ENCODE data around the gene SOX13. TPM values are rescaled to one million over a fixed set of nuclear protein-coding genes. Genes with fewer than 3 reads are reported as not detected.
"Not testable (repeated sequence)": the region's sequence is repeated elsewhere in the genome, so short reads cannot be mapped to it uniquely, and the experiment has no call there.

Gene SOX13
- total RNA-seq, 1 donor from 2014 or later: 17.9 TPM

DNA sequence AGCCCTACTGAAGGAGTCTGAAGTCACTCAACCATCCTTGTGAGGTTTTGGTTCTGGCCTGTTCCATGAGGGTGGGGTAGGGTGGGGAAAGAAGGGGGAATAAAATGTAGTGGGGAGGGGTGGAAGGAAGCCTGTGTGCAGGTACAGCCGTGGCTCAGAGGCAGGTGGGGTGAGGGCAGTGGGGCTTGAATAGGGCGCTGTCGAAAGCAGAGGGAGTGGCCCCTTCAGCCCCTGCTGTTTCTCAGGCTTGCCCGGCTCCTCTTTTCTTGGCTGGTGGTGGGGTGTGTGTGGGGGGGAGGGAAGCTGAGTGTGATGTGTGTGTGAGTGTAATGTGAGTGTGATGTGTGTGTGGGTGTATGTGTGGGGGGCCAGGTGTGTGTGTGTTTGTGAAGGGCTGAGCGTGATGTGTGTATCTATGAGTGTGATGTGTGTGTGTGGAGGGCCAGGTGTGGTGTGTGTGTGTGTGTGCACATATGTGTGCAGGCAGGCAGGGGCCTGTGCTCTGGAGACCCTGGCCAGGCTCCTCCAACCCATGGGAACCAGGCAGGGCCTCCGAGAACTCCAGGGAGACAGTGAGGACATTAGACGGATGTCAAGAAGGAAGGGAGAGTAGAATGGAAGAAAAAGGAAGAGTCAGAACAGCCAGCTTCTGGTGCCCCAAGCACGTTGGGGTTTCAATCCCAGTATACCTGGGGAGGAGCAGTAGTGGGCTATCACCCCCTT is 9.0 kb downstream of the SOX13 start:
- no peak for DNase-seq (ENCODE audit: low spot score)
- intact Hi-C loops (cut with DNase I): no loop called here

DNA sequence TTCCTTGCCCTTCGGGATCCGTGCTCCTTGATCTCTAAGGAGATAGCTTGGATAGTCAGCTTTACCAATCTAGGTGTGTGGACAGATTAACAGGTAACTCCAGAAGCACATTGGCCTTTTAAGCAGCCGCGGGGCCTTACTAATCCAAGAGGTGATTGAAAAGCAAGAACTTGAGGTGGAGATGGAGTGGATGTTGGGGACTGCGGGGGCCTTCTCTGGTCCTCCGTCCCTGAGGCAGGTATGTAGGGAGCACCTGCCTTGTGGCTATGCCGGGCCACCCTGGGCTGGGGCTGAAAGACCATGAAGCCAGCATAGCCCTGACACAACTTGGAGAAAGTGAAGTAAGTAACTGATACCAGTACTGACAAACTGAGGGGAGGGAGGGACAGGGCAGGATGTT is 10.6 kb downstream of the SOX13 start:
- intact Hi-C loops (cut with DNase I): no loop called here
- no peak for DNase-seq (ENCODE audit: low spot score)

DNA sequence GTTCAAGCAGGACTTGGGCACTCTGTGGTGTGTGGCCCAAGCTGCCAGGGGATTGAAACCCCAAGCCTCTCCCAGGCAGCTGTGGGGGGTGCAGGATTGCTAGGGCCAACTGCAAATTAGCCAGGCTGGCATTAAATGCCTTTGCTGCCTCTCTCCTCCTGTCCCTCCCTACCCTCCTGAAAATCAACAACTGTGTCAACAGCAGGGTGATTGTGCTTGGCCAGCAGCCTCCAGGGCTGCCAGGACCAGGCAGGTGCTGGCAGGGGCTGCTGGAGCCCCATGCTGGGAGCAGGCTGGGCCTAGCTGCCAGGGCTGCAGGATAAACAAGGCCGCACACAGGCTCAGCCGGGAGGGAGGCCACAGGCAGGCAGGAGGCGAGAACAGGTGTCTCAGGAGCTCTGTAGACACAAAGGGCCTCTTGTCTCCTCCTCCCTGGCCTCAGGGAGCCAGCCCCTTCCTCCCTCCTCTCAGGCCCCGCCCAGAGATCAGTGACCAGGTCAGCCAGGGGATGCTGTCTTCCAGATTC is 11.4 kb downstream of the SOX13 start:
- DNase-seq (ENCODE audit: low spot score): no peak
- intact Hi-C loops (cut with DNase I): no loop called here

DNA sequence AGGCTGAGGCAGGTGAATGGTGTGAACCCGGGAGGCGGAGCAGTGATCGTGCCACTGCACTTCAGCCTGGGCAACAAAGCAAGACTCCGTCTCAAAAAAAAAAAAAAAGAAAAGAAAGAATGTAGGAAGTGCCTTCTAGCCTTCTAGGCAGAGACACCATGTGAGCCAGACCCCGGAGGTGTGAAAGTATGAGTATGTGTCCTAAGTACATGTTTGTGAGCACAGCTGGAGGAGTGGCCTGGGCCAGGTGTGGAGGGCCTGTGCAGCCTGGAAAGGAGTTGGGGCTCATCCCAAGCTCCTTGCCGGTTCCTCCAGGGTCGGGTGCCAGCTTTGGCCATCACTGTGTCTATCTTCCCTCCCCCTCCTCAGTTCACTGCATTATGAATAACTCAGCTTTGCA is 13.0 kb downstream of the SOX13 start:
- intact Hi-C loops (cut with DNase I): no loop called here
- DNase-seq (ENCODE audit: low spot score): no peak

DNA sequence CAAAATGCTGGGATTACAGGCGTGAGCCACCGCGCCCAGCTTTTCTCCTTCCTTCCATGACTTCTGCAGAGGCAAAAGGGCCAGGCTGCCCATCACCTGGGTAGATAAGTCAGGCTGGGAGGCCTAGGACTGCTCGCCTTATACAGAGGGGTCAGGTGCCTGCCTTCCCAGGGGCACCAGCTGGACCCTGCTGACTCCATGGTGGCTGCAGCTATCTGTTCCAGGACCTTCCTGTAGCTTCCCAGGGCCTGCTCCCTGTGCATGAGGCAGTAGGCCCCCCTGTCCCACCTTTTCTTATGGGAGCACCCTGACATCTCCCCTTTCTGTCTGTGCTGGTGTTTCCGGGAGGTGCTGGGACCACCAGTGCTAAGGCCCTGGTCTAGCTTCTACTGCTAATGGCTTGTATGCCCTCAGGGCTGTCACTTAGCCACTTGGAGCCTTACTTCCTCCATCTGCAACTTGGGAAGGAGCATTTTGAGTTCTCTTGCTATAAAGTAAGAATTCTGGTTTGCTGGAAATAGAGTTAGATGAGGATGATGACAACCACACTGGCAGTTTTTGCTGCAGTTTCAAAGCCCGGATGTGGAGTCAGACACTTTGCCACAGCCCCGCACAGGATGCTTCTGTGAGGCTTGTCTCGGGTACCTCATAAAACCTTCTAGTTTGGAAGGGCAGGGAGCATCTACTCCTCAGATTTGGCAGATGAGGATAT is 14.4 kb downstream of the SOX13 start:
- DNase-seq (ENCODE audit: low spot score): no peak
- intact Hi-C loops (cut with DNase I): no loop called here

DNA sequence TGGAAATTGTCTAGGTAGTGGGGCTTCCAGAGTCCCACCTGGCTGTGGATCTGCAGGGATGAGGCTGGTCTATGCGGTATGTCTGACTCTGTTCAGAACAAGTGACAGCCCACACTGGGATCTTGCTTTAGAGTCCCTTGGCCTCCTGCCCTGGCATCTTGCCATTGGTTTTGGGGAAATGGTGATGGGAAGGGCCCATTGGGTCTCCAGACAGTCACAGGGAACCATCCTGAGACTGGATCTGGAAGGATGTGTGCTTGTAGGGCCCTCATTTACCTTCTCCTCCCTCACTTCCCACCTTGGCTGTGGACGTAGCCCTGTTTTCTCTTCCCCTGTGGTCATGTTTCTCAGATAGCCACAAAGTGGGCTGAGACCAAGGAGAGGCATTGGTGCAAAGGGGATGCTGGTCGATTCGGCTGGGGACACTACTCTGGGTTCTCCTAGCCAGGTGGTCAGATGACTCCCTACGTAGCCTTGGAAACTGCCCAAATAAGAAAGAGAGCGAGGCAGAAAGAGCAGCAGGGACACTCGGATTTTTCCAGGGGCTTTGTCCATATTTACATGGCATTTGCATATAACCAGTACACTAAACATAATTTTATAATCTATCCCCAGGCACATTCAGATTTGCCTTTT is 15.1 kb downstream of the SOX13 start:
- DNase-seq (ENCODE audit: low spot score): no peak

DNA sequence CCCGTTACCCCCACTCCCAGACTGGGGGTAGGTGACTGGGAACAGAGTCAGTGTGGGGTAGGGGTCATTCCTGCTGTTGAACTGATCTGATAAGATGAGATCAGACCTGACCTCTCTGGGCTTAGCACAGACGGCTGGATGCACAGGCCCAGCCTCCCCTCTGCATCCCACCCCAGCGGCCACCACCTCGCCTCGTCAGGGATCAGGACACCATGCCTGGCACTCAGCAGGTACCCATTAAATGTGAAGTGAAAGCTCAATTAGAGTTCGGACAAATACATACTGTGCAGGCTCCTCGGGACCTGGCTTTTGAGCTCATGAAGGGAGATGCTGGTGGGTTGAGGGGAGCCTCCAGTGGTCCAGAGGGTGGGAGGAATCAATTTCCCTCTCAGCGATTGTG is 15.7 kb downstream of the SOX13 start:
- DNase-seq (ENCODE audit: low spot score): no peak
- intact Hi-C loops (cut with DNase I): no loop called here

More for the DNA sequence above, 15.1 kb downstream of the SOX13 start:
- intact Hi-C loops (cut with DNase I): no loop called here

DNA sequence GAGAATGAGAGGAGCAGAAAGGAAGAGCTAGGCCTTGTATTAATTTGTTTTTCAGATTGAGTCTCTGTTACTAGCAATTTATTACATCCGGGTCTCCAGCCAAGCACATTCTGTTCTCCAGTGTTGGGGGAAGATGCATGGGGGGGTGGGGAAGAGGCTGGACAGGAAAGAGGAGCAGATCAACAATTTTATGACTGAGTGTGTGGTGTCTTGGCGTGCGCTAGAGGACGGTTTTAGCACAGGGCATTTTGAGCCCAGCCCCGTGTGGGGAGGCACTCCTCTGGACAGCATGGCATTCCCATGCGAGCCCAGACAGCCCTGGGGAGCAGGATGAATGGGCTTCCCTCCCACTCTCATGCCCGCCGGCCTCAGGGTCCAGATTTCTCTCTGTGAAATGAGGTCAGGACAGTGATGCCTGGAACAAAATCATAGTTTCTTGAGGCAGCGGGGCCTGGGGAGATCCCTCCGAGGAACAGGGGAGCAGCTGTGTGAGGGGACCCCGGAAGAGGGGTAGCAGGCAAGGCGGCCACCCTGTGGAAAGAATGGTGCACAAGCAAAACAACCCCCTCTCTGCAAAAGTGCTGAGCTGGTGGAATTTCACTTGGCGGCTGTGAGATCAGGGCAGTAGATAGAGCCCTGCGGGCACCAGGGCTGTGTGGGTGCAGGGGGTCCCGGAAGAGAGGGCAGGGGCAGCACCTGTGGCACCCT is 16.3 kb downstream of the SOX13 start:
- no peak for DNase-seq (ENCODE audit: low spot score)
- intact Hi-C loops (cut with DNase I): no loop called here

DNA sequence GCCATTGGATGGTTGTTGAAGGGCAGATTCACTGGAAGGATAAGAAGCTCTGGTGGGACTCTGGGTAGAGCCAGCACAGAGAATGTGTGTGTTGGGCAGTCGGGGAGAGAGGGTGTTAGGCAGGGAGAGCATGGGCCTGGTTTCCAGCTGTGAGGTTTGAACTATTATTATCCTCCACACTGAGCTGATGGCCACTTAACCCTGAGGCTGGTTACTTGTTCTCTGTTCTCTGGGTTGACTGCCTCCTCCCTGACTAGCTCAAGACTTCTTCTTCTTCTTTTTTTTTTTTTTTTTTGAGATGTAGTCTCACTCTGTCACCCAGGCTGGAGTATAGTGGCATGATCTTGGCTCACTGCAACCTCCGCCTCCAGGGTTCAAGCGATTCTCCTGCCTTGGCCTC is 17.2 kb downstream of the SOX13 start:
- intact Hi-C loops (cut with DNase I); DNase-seq (ENCODE audit: low spot score): not testable (repeated sequence)

DNA sequence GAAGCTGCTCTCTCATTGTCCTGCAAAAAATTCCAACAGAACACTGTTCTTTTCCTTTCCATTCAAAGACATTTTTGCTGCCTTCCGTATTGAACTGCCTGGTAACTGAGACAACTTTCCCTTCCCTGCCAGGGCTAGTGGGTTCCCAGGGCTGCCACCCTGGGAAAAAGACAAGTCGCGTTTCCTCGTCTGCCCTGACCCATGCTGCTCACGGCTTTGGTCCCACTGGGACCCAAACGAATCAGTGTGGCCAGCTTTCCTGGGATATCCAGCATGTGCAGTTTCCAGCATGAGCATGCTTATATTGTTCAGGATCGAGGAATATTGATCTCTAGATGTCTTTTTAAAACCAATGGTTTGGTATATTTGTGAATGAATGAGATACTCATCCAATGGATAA is 18.2 kb downstream of the SOX13 start:
- no peak for DNase-seq (ENCODE audit: low spot score)

DNA sequence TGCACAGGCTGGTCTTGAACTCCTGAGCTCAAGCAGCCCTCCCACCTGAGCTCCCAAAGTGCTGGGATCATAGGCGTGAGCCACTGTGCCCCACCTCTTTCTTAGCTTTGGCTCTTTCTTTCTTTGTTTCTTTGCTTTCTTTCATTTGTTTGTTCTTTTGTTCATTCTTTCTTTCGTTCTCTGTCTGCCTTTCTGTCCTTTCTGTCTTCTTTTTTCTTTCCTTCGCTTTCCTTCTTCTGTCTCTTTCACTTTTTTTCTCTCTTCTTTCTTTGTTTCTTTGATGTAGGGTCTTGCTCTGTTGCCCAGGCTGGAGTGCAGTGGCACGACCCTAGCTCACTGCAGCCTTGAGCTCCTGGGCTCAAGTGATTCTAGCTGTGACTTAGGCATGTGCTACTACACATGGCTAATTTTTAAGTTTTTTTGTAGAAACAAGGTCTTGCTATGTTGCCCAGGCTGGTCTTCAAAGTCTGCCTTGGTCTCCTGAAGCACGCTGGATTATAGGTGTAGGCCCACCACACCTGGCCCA is 18.9 kb downstream of the SOX13 start:
- DNase-seq (ENCODE audit: low spot score): no peak
- intact Hi-C loops (cut with DNase I): no loop called here

More for the DNA sequence above, 18.2 kb downstream of the SOX13 start:
- intact Hi-C loops (cut with DNase I): no loop called here

DNA sequence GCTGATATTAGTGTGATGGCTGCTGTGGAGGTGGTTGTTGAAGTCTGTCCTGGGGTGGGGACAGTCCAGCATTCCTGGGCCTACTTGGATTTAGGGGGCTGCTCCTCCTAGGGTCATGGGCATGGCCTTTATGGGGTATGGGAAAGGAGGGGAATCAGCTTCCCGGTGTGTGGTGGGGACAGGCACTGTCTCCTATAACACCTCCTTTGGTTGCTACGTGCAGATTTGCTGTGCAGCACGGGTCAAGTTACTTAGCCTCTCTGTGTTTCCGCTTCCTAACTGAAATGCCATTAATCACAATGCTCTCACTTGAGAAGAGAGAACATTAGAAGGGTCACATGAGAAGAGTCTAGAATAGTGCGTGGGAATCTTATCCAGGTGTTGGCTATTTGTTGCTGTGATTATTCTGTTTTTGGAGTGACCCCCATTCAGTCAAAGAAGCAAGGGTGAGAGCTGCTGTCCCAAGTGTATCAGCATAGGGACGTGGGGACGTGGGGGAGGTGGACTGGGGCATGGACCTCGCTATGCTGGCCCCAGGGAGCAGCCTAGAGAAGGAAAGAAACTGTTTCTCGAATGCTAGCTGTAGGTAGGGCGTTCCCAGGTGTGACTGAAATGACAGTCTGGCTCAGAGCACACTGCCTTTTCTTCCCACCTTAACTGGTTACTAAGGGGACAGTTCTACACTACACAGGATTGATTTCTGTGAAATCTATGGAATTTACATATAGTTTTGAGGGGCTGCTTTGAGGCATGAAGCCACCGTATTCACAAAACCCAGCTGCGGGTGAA is 19.9 kb downstream of the SOX13 start:
- DNase-seq (ENCODE audit: low spot score): no peak
- intact Hi-C loops (cut with DNase I): no loop called here

DNA sequence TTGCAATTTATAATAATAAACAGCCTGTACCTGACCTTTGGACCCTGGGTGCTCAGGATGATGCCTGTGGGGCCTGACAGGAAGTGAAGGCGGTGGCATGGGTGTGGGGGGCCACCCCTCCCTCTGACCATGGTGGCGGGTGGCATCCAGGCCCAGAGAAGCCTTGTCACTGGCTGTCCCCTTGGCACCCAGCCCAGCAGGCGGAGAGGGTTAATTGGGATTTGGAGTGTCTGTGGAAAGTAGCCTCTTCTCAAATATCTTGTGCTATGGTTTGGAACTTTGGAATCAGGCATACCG is 20.5 kb downstream of the SOX13 start:
- intact Hi-C loops (cut with DNase I): no loop called here
- no peak for DNase-seq (ENCODE audit: low spot score)

DNA sequence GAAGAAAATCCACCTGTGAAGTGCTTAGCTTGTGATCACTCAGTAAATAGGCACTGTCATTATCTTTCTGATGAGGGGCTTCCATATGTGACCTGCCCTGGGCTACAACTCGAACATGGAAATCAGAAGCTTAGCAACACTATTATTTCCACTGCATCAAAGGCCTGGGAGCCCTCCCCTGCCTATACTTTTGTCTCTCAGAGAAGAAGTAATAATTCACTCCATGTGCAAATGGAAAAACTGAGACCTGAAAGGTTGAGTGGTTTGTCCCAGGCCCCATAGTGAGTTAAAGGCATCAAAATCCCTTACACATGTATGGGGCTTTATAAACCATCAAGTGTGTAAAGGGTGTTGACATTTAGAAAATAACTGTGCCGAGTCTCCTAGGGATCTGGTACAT is 20.9 kb downstream of the SOX13 start:
- no peak for DNase-seq (ENCODE audit: low spot score)
- intact Hi-C loops (cut with DNase I): no loop called here

DNA sequence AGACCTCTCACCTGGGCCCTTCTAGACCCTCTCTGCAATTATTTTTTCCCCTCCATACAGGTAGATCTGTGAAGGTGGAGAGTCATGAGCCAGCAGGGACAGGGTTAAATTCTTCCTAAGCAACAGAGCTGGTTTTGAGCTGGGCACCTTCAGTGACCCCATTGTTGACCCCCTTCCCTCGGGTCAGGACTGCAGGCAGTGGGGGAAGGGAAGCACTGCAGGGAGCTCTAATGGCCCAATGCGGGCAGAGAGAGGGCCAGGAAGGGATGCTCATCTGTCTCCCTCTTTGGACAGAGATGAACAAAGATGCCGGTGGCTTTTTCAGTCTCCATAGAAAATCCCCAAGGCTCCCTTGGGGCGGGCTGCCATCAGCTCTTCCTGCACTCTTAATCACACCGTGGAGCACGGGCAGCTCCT is 21.4 kb downstream of the SOX13 start:
- intact Hi-C loops (cut with DNase I): no loop called here
- DNase-seq (ENCODE audit: low spot score): no peak

DNA sequence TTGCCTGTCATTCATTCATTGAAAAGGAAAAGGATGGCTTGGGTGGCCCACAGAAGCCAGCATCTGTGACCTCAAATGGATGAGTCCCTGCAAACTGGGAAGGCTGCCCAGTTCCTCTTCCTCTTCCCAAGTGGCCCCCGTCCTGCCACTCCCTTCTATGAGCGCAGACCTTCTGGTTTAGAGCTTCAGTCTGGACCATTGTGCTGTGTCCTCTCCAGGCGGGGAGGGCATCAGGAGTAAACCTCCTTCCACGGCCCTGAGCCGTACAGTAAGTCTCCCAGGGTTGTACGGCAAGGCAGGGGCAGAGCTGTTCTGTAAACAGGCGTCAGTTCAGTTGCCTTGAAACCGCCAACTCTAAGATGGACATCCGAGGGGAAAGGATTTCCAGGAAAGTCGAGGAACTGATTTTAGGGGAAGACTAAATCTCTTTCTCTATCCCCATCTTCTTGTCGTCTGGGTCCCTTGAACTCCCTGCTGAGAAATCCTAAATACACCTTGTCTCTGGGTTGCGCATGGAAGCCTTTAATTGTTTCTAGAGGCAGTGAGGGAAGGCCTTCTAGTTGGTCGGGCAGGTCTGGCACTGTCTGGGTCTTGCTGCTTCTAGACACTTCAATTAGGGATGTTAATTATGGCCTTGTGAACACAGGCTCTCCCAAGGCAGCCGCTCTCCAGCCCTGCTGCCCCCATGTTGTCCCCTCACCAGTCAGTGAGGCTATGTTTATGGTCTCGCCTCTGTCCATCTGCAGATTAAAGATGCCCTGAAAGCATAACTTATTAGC is 22.1 kb downstream of the SOX13 start:
- intact Hi-C loops (cut with DNase I): no loop called here
- DNase-seq (ENCODE audit: low spot score): no peak

DNA sequence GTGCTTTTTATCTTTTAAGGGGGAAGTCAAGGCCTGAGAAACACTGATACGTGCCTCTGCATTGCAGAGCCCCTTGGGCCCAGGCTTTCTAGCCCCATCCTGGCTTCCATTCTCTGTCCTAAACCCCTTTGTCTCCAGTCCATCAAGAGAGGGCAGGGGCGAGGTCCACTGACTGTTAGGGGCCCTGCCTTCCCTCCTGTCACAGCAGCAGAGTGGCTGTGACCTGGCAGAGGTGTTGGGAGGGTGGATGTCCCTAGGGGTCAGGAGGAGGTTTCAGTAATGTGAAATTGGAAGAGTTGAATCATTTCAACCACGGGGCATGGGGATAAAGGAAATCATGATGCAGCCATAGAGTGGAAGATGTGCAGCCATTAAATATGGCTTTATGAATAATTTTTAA is 24.0 kb downstream of the SOX13 start:
- intact Hi-C loops (cut with DNase I): no loop called here
- DNase-seq (ENCODE audit: low spot score): no peak

DNA sequence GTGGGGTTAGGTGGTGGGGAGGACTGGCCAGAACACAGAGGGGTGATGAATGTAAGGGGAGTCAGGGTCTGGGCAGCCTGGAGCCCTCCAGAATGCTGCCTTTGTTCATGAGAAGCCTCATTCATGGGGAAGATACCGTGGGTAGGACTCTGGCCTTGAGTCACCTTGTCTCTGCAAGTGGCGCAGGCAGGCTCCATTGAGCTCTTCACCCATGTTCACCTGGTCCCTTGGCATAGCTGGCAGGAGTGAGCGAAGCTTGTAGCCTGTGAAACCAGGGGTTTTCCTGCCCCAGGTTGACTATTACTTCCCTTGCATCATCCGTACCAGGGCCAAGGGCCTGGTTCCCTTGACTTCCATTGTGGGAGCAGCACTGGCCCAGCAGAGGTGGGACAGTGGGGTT is 25.8 kb downstream of the SOX13 start:
- no peak for DNase-seq (ENCODE audit: low spot score)

DNA sequence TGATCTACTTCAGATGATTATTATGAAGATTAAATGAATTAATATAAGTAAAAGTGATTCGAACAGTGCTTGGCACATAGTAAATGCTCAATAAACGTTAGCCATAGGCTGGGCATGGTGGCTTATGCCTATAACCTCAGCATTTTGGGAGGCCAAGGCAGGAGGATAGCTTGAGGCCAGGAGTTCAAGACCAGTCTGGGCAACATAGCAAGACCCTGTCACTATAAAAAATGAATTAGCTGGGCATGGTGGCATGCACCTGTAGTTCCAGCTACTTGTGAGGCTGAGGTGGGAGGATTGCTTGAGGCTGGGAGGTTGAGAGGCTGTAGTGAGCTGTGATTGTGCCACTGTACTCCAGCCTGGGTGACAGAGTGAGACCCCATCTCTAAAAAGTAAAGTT is 26.8 kb downstream of the SOX13 start:
- DNase-seq (ENCODE audit: low spot score): not testable (repeated sequence)

More for the DNA sequence above, 25.8 kb downstream of the SOX13 start:
- intact Hi-C loops (cut with DNase I): no loop called here

More for the DNA sequence above, 26.8 kb downstream of the SOX13 start:
- intact Hi-C loops (cut with DNase I): not testable (repeated sequence)
